MCF 10A (cell line): ENCODE results near the gene RAPGEF1. TPM values are rescaled to one million over a fixed set of nuclear protein-coding genes. Genes with fewer than 3 reads are reported as not detected.
A peak's percentile ranks its signal among the peaks of the same experiment; 100 is the strongest.

Source experiments
- BruUV-seq: library from RNA; stranded (reverse); fragments of 400-500 nt; replicated peaks from 2 replicates; lab custom pipeline; 2021; lab: Mats Ljungman, UMichigan
- CTCF ChIA-PET: fragments of 300-600 bp; sonication (Branson Sonifier 250); formaldehyde crosslinking; extraction: SDS; loops from one replicate; lab custom pipeline; 2021; ENCODE audit warnings: antibody characterized with exemption, inconsistent platforms; lab: Yijun Ruan, JAX
- POLR2A ChIA-PET: fragments of 300-600, 350-650 bp; sonication (Branson Sonifier 250); formaldehyde crosslinking; extraction: SDS; loops from one replicate; lab custom pipeline; 2020; ENCODE audit warnings: antibody characterized with exemption, inconsistent platforms; lab: Yijun Ruan, JAX
- DNase-seq: peaks from one replicate; pipeline ENCODE4 v3.0.0-alpha.2; 2018; ENCODE audit not compliant: unreplicated experiment
- H3K27ac Mint-ChIP-seq: one replicate; pipeline ENCODE4 v1.8.0; 2022; ENCODE audit warnings: mild to moderate bottlenecking, low read depth, mixed read lengths; ENCODE audit not compliant: unreplicated experiment
- H3K27me3 Mint-ChIP-seq: one replicate; pipeline ENCODE4 v1.8.0; 2022; ENCODE audit warnings: mixed read lengths; ENCODE audit not compliant: insufficient read depth, unreplicated experiment
- H3K36me3 Mint-ChIP-seq: one replicate; pipeline ENCODE4 v1.8.0; 2022; ENCODE audit warnings: mild to moderate bottlenecking, moderate library complexity, mixed read lengths; ENCODE audit not compliant: insufficient read depth, unreplicated experiment
- H3K4me1 Mint-ChIP-seq: one replicate; pipeline ENCODE4 v1.8.0; 2022; ENCODE audit warnings: mixed read lengths; ENCODE audit not compliant: insufficient read depth, unreplicated experiment
- H3K4me3 Mint-ChIP-seq: one replicate; pipeline ENCODE4 v1.8.0; 2022; ENCODE audit warnings: mild to moderate bottlenecking, moderate library complexity, mixed read lengths; ENCODE audit not compliant: unreplicated experiment
- H3K9me3 Mint-ChIP-seq: one replicate; pipeline ENCODE4 v1.8.0; 2022; ENCODE audit warnings: mixed read lengths; ENCODE audit not compliant: unreplicated experiment
- CTCF ChIP-seq: fragments of 200-600 bp; IDR thresholded peaks from one replicate; pipeline ENCODE4 v1.8.0; 2022; ENCODE audit warnings: antibody characterized with exemption, mild to moderate bottlenecking; ENCODE audit not compliant: unreplicated experiment
- intact Hi-C: fragments of 100-400 bp; cut with micrococcal nuclease; formaldehyde crosslinking; loops from 2 replicates; pipeline ENCODE4 v1.14.1; 2022
- total RNA-seq: library from RNA; stranded (reverse); gene quantifications from 2 replicates; pipeline ENCODE4 v1.2.3, GENCODE V29; 2022

RAPGEF1 gene
- total RNA-seq, 1 experiment from 2014 or later = 55.4 TPM

- TF ChIP-seq CTCF = no peak
- H3K27me3 Mint-ChIP-seq = no peaks in the 10 kb centered on the region
Measured at GRCh38 chr9:131617611-131618010, 122.3 kb downstream of the RAPGEF1 start.

GRCh38 chr9:131616983-131617604, 122.8 kb downstream of the RAPGEF1 start:
- no peak overlapping the region for H3K4me3 Mint-ChIP-seq
- intact Hi-C loops = no loop called here
- no peaks in the 10 kb centered on the region for H3K9me3 Mint-ChIP-seq
- no peaks in the 10 kb centered on the region for H3K27me3 Mint-ChIP-seq
- peaks cover 20% of the 10 kb centered on the region for H3K4me1 Mint-ChIP-seq
- ChIA-PET POLR2A (interaction anchor here (2.1 kb wide), 1 partner anchor 8 kb away, joined by 6 read pairs; no protein-coding TSS in a partner anchor), CTCF (interaction anchor here (1.0 to 2.6 kb wide), 3 partner anchors 97 to 619 kb away, joined by 3 to 10 read pairs (median 3); partner anchors contain the start of gene RAPGEF1)
- peaks cover 33% of the 10 kb centered on the region for H3K36me3 Mint-ChIP-seq
- H3K27ac Mint-ChIP-seq = no peak overlapping the region
- TF ChIP-seq CTCF = no peak
- BruUV-seq = no TSS peak
- peak; percentile 30 for DNase-seq

More at GRCh38 chr9:131617611-131618010, 122.3 kb downstream of the RAPGEF1 start:
- no peak for DNase-seq
- BruUV-seq = no TSS peak
- ChIA-PET CTCF (interaction anchor here (1.0 to 2.6 kb wide), 2 partner anchors 97 to 123 kb away, joined by 3 to 10 read pairs; partner anchors contain the start of gene RAPGEF1), POLR2A (interaction anchor here (2.1 kb wide), 1 partner anchor 9 kb away, joined by 6 read pairs; no protein-coding TSS in a partner anchor)
- Mint-ChIP-seq H3K4me3 (no peak overlapping the region), H3K4me1 (peaks cover 21% of the 10 kb centered on the region), H3K27ac (no peak overlapping the region), H3K36me3 (peaks cover 37% of the 10 kb centered on the region), H3K9me3 (no peaks in the 10 kb centered on the region)
- intact Hi-C loops = no loop called here

GRCh38 chr9:131614340-131614915, 125.4 kb downstream of the RAPGEF1 start:
- H3K4me1 Mint-ChIP-seq = peaks cover 27% of the 10 kb centered on the region
- POLR2A ChIA-PET = no interaction called here
- DNase-seq = no peak

More at GRCh38 chr9:131614340-131614915, 125.4 kb downstream of the RAPGEF1 start:
- no peaks in the 10 kb centered on the region for H3K9me3 Mint-ChIP-seq
- no peak overlapping the region for H3K4me3 Mint-ChIP-seq
- H3K36me3 Mint-ChIP-seq = peaks cover 23% of the 10 kb centered on the region
- CTCF ChIA-PET = interaction anchor here (0.6 kb wide), 2 partner anchors 25 to 126 kb away, joined by 3 to 4 read pairs; no protein-coding TSS in a partner anchor
- intact Hi-C loops = no loop called here
- no TSS peak for BruUV-seq
- no peaks in the 10 kb centered on the region for H3K27me3 Mint-ChIP-seq
- no peak overlapping the region for H3K27ac Mint-ChIP-seq
- no peak for TF ChIP-seq CTCF
